H1 (cell line): Measurements from ENCODE around the gene MEA1. TPM values are rescaled to one million over a fixed set of nuclear protein-coding genes. Genes with fewer than 3 reads are reported as not detected.

ENCODE experiments used
- CEBPB ChIP-seq: IDR thresholded peaks from 2 replicates; pipeline ENCODE4 v1.6.1; 2012; ENCODE audit warnings: low read depth, low read length
- polyA plus RNA-seq, 7 experiments: library from polyadenylated mRNA; depleted of rRNA in 3 of 7; stranded (reverse) in 5 of 7; unstranded in 2 of 7; fragments of >200 nt in 5 of 7; fragments of 200-250 nt in 2 of 7; gene quantifications; 1 replicate in 5 of 7; 2 replicates in 1 of 7; 4 replicates in 1 of 7; pipeline versions ENCODE4 v1.2.1 to v1.2.3, GENCODE V29; 2011 to 2013; ENCODE audit warnings: missing spikeins in 2 of 7, mixed read lengths in 2 of 7
- total RNA-seq: library from RNA; stranded (reverse); fragmentation: NEBNext Ultra II Directional; extraction: Animal tissue kit (Norgen Biotek cat#: 25700); gene quantifications from 2 replicates; pipeline ENCODE4 v1.2.1, GENCODE V29; 2021

Gene MEA1
- total and polyA plus RNA-seq, 2 of the 8 experiments (the other 6 are each of a cell fraction or from before 2014, with no cell fraction given), result 94.2 to 96.4 TPM

- TF ChIP-seq CEBPB, result no peak
Measured at GRCh38 chr6:43020847-43021246, 7.1 kb upstream of the MEA1 start (continued).
